ENCODE measurements around the gene BLOC1S3.

DNA sequence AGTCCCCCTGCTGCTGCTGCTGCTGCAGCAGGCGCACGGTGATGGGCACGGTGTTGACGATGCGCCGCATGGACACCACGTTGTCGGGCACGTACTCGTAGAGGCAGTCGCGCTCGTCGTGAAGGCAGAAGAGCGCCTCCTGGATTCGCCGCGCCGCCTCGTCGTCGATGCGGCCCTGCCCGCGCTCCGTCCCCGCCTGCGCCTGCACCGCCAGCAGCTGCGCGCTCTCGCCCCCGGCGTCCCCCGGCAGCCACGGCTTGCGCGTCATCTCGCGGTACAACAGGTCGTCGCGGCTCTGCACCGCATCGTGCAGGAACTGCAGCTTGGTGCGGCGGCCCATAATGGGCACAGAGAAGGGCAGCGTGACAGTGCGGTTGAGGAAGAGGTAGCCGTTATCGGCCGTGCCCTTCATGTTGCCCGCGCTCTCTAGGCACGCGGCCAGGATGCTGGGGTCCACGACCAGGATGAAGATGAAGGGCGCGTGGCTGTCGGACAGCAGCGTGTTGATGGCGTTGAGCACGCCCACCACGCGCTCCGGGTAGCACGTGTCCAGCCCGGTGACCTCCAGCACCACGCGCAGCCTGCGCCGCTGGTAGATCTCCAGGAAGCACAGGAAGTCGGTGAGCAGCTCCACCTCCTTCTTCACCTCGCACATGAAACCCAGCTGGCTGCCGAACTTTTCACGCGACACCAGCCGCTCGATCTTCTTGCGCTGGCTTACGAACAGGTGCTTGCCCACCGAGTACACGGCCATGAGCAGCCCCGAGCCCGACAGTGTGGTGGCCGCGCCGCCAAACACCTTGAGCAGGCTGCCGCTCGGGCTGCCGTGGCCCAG is 25.9 kb upstream of the BLOC1S3 start:
- TF ChIP-seq EP300 (IDR thresholded peaks at IDR 0.05), result no peak
- TF ChIP-seq, protein P1, sequence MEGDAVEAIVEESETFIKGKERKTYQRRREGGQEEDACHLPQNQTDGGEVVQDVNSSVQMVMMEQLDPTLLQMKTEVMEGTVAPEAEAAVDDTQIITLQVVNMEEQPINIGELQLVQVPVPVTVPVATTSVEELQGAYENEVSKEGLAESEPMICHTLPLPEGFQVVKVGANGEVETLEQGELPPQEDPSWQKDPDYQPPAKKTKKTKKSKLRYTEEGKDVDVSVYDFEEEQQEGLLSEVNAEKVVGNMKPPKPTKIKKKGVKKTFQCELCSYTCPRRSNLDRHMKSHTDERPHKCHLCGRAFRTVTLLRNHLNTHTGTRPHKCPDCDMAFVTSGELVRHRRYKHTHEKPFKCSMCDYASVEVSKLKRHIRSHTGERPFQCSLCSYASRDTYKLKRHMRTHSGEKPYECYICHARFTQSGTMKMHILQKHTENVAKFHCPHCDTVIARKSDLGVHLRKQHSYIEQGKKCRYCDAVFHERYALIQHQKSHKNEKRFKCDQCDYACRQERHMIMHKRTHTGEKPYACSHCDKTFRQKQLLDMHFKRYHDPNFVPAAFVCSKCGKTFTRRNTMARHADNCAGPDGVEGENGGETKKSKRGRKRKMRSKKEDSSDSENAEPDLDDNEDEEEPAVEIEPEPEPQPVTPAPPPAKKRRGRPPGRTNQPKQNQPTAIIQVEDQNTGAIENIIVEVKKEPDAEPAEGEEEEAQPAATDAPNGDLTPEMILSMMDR (IDR thresholded peaks at IDR 0.05), result no peak
- TF ChIP-seq POLR2A (IDR thresholded peaks at IDR 0.05; ENCODE audit: low read length), result no peak

All from A549 (cell line).